NCI-H2196 treated with DMSO at 0.1 percent for 48 hours (cell line): ENCODE data around the gene ESYT3.
"Not testable (repeated sequence)": the region's sequence is repeated elsewhere in the genome, so short reads cannot be mapped to it uniquely, and the experiment has no call there.

Experiments
- DNase-seq: peaks from one replicate; lab custom pipeline; 2025; ENCODE audit not compliant: unreplicated experiment; lab: John Stamatoyannopoulos, UW

Gene ESYT3

DNA sequence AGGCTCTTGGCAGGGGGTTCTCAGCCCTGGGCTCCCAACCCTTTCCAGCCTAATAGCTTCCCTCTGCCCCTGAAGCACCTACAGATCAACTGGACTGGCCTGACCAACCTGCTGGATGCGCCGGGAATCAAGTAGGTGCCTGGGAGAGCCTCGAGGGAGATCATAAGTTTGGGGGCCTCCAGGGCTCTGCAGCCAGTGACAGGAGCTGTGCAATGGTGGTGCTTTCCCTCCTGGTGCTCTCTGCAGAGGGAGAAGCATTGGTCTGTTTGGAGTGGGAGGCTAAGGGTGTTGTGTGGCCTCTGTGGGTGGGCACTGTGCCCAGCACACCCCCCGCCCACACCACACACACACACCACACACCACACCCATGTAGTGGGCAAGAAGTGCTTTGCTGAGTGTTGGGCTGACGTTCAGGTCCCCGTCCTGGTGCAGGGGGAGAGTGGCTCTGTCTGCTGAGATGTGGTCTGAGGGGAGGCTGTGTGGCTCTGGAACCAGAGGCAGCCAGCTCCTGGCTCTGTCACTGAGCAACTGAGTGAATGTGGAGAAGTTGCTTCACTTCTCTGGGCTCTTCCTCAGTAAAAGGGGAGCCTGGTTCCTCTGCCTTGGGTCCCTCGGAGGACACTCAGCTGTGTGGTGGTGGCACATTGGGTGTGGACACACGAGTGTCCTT, 26.3 kb downstream of the ESYT3 start:
- no peak for DNase-seq

DNA sequence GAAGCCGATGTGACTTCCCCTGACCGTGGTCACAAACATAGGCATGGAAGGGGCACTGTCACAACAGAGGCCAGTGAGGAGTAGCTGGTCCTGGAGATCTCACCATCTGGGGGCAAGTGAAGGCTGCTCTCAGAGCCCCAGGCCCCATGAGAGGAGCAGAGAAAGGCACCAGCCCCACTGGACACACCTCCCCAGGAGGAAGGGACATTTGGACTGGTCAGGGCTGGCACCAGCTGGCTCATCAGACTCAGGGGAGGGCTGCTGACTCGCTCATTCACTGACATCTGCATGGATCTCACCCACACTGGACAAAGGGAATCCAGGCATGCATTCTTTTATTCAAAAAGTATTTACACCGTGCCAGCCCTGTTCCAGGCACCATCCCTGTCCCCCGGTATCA, 26.8 kb downstream of the ESYT3 start:
- DNase-seq = no peak

DNA sequence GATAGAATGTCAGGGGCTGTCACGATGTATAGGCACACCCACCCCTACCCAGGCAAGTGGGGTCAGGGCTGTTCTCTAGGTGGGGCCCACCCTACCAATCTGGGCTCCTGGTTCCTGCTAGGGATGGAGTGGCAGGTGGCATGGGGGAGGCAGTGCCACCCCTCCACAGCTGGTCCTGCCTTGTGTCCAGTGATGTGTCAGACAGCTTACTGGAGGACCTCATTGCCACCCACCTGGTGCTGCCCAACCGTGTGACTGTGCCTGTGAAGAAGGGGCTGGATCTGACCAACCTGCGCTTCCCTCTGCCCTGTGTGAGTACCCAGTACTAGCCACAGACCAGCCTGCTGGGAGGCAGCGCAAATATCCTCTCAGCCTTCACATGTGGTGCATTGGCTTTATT, 27.5 kb downstream of the ESYT3 start:
- DNase-seq = no peak

DNA sequence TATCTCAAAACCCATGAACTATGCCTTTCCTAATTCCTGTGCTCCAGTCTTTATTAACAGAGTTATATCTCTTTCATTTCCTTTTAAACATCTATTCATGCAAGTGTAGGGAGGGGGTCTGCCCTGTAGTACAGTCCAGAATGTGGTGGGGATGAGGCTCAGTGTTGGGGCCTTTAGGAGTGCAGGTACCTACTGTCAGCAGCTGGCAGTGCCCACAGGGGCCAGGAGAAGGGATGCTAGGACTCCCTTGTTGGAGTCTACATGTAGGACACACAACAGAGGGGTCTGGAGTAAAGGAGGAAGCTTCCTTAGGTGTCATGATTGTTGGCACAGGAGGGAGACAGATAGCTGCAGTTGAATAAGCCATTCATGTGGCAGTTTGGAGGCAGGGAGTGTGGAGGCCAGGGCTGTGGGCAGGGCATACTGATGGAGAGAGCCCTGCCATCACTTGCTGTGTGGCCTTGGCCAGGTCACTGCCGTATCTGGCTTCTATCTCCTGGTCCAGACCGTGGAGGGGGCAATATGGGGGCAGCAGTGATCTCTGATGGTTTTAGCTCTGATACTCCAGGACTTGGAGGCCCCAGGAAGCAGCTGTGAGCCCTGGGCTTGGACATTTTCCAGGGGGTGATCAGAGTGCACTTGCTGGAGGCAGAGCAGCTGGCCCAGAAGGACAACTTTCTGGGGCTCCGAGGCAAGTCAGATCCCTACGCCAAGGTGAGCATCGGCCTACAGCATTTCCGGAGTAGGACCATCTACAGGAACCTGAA, 29.5 kb downstream of the ESYT3 start:
- no peak for DNase-seq

DNA sequence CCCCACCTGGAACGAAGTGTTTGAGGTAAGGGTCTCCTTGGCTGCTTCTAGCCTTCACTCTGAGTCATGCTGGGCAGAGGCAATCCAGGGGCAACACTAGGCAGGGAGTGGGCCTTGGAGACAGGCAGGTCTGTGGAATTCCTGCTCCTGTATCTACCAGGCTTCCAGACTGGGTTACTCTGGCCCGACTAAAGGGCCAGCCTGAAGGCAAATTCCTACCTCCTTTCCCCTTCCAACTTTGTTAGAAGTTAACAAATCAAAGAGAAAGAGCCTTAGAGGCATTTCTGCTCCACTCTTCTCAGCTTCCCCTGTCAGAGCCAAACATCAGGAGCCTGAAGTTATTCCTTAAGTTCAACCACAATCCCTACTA, 30.1 kb downstream of the ESYT3 start:
- DNase-seq = no peak

DNA sequence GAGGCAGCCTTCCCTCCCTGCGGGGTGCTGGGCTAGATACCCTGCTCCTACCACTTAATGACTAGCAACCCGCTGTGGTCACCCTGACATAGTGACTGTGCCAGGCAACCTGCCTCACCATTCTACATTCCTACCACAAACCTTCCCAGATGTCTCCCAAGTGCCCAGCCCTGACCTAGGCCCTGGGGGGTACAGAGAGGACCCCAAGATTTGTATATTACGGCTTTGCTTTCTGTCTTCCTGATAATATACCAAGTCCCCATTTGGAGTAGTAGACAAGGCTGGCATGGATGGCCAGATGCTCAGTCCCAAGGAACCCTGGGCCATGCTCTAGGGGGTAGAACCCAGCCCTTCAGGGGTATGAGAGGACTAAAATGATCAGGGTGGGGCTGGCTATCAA, 31.0 kb downstream of the ESYT3 start:
- no peak for DNase-seq

DNA sequence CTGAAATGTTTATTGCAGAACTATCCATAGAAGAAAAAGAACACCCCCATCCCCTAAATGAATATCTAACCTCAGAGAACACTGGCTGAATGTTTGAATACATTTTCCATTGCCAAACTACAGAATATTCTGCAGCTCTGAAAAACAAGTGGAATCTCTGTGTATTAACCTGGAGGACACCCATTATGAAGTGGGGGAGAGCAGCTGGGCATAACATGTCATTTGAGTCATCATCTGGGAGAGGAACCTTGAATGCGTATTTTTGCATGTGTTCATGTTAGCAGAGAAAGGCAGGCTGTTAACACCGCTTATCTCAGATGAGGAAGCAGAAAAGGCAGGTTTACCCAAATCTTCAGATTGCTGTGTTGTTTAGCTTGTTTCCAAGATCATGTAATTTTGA, 31.5 kb downstream of the ESYT3 start:
- no peak for DNase-seq

DNA sequence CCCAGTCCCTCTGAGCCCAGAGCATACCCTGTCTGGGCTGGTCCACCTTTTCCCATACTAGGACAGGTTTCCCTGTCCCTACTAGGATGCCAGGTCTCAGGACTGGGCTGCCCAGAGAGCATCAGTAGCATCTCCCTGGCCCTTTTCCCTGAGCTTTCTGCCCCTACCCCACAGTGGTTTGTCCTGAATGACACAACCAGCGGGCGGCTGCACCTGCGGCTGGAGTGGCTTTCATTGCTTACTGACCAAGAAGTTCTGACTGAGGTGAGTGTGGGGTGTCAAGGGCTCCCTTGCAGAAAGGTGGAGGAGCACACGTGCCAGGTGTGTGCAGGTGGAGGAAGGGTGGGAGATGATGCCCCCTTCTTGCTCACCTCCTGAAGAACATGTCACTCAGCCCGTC, 33.5 kb downstream of the ESYT3 start:
- no peak for DNase-seq

DNA sequence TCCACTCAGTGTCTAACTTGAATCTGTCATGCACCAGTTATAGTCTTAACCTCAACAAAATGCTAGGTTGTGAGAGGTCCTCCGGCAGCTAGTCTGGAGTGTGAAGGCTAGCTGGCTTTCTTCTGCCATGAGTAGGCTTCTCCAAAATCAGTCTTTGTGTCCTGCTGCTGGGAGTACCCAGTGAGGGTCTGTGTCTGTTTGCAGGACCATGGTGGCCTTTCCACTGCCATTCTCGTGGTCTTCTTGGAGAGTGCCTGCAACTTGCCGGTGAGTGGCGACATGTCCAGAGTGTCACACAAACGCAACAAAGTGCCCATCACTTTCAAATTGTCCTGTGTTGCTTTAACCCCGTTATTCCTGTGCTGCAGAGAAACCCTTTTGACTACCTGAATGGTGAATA, 34.0 kb downstream of the ESYT3 start:
- no peak for DNase-seq

DNA sequence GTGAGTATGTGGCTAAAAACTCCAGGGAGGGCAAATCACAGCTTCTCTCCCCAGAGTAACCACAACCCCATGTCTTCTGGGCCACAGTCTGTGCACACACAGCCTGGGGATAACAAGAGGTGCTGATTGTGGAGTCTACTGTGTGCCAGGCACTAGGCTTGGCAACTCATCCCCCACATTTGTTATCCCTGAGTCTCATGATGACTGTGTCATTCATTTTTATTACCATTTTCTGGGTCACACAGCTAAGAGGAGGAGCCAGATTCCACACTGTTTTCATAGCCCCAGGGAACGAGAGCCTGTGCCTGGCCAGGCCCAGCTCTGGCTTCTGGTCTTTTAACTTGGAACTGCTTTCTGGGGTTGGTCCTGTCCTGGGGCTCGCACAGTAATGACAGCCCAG, 34.5 kb downstream of the ESYT3 start:
- no peak for DNase-seq

DNA sequence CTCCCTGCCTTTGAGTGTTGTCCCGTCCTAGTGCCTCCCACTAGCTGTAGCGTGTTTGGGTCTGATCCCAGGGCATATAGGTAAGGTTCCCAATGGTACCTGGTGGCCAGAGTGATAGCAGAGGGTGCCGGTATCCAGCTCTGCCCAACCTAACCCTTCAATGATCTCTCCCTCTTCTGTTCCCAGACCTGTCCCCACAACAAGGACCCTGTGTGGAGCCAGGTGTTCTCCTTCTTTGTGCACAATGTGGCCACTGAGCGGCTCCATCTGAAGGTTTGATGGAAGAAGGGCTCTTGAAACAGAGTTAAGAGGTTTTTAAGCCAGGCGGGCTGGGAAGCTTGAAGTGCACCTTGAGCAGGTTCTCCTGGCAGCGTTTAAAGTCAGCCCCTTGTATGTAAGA, 35.5 kb downstream of the ESYT3 start:
- DNase-seq = no peak

DNA sequence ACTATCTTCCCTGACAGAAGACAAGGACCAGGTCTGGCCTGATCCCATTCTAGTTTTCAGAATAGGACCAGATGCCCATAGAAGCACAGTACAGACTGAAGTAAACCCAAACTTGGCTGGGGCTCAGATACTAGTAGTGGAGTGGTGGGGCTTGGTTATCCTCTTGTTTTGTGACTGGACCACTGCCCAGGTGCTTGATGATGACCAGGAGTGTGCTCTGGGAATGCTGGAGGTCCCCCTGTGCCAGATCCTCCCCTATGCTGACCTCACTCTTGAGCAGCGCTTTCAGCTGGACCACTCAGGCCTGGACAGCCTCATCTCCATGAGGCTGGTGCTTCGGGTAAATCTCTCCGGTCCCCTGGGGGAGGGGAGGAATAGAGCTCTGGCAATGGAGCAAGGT, 36.3 kb downstream of the ESYT3 start:
- DNase-seq = no peak

DNA sequence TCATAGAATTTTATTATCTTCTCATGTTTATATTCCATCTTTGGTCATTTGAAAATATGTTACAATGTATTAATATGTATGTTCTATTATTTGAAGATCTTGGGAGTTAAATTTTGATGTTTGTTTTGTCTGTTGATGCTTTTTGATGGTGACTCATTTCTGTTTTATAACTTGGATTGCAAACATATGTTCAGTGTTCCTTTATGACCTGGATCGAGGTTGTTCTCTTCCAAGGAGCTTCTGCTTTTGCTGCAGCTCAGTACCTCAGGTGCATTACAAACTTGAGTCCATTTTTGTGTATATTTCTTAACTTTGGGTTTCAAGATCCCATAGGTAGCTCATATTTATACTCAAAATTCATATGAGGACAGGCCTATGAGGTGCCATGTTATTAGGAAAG, 37.1 kb downstream of the ESYT3 start:
- DNase-seq = no peak

DNA sequence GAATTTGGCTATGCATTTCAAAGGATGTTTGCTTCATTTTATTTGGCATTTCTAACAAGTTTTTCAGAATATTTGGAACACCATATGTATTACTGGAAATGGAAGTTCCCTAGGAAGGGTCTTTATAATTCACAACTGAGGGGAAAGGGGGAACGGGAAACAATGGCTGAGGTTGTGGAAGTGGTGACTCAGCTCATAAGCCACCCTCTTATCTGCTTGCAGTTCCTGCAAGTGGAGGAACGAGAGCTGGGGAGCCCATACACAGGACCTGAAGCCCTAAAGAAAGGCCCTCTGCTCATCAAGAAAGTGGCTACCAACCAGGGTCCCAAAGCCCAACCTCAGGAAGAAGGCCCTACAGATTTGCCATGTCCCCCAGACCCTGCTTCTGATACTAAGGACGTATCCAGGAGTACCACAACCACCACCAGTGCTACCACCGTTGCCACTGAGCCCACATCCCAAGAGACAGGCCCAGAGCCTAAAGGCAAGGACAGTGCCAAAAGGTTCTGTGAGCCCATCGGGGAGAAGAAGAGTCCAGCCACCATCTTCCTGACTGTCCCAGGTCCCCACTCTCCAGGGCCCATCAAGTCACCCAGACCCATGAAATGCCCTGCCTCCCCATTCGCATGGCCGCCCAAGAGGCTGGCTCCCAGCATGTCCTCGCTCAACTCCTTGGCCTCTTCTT, 37.9 kb downstream of the ESYT3 start:
- DNase-seq = no peak

DNA sequence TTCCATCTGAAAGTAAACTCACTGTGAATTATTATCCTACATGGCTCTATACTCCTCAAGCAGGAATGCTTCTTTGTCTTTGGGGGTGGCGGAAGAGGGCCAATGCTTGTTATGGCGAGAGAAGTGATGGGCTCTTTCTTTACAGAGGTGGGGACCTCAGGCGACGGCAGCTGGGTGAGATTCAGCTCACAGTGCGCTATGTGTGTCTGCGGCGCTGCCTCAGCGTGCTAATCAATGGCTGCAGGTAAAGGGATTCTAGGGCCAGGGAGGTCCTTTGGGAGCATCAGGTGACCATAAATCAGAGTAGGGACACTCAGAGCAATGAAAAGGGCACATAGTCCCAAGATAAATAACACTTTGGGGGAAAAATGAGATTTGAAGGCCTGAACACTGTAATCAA, 39.0 kb downstream of the ESYT3 start:
- no peak for DNase-seq

DNA sequence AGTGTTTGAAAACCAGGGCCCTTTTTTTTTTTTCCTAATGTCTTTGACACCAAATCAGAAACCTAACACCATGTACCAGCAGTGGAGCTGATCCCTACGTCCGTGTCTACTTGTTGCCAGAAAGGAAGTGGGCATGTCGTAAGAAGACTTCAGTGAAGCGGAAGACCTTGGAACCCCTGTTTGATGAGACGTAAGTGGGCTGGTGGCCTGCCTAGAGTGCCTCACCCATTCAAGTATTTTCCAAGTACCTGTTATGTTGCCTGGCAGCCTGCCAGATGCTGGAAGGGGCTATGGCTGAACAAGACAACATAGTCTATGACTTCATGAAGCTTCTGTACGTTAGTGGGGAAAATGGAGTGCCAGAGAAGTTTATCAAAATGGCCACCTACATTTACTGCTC, 39.7 kb downstream of the ESYT3 start:
- DNase-seq = no peak

DNA sequence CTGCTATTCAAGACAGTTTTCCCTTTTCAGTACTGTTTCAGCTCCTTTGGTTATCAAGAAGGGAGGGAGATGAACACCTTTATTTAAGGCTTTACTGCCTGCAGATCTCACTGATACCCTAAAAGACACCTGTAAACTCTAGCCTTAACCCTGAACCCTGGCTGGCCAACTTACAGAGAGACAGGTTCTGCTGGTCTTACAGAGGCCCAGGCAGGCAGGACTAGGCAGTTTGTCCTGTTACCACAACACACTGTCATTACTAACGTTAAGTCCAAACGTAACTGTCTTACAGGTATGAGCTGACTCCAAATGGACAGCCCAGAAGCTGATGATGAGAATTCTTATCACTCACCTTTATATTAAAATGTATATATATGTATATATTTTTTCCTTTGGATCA, 42.1 kb downstream of the ESYT3 start:
- no peak for DNase-seq

DNA sequence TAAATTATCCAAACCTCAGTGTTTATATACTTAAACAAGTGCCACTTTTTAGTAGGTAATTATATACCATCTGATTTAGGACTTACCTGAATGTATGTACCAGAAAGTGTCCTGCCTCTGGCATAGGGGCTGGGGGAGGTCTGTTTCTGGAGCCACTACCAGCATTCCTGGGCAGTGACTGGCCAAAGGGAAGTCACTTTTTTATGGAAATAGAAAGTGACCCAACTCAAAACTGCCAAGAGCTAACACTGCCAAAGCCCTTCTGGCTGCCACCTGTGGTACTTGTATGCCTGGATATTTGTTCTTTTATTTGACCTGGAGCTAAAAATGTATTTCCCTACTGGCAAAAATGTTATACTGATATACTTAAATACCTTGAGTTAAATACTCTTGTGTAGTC, 42.7 kb downstream of the ESYT3 start:
- DNase-seq = no peak

DNA sequence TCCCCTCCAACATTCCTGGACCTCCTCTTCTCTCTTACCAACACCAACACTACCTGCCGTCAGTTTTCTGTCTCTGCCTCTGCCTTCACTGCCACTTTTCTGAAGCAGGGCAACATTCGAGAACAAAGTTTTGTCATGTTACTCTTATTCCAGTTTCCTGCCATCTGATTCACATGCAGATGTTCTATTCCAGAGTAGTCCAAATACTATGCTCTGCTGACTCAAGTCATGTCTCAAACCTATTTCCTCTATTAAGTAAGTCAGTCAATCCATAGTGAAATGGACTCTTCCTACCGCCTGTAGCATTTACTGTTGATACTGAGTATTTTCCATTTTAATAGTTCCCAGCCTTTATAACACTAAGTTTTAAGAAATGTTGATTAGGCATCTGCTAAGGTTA, 43.4 kb downstream of the ESYT3 start:
- no peak for DNase-seq

DNA sequence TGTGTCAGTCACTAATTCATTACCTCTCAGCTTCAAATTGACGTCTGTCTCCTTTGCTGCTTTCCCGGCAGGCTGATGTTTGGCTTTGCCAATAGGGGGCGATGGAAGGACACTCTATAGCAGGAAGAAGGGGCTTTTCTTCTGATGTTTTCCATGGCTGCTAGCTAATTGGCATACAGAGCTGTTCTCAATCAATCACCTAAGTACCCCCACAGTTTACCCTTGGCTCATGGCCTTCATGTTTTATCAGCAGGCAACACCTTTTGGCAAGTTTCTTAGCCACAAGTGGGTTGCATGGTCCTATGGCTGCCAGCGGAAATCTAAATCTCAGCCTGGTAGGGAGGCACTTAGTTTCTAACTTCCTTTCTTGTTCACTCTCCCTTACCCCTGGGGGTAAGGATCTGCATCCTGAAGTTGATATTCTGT, 45.0 kb downstream of the ESYT3 start:
- DNase-seq = no peak

DNA sequence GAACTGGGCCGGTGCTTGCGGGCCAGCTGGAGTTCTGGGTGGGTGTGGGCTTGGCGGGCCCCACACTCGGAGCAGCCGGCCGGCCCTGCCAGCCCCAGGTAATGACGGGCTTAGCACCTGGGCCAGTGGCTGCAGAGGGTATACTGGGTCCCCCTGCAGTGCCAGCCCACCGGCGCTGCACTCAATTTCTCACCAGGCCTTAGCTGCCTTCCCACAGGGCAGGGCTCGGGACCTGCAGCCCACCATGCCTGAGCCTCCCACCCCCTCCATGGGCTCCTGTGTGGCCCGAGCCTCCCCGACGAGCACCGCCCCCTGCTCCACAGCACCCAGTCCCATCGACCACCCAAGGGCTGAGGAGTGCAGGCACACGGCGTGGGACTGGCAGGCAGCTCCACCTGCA, 50.3 kb downstream of the ESYT3 start:
- not testable (repeated sequence) for DNase-seq

DNA sequence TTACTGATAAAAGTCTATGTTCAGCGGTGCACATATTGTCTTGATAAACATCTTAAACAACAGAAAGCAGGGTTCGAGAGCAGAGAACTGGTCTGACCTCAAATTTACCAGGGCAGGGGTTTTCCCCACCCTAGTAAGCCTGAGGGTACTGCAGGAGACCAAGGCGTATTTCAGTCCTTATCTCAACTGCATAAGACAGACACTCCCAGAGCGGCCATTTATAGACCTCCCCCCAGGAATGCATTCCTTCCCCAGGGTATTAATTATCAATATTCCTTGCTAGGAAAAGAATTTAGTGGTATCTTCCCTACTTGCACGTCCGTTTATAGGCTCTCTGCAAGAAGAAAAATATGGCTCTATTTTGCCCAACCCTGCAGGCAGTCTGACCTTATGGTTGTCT, 52.2 kb downstream of the ESYT3 start:
- DNase-seq = not testable (repeated sequence)
